H9 (cell line): ENCODE results near the gene TNIP2. TPM values are rescaled to one million over a fixed set of nuclear protein-coding genes. Genes with fewer than 3 reads are reported as not detected.

Source experiments
- DNase-seq: peaks from one replicate; pipeline ENCODE4 v3.0.0-alpha.2; 2017
- H2AFZ ChIP-seq: one replicate; pipeline ENCODE4 v1.6.1; 2013; ENCODE audit warnings: mild to moderate bottlenecking, low read length, control low read depth, moderate library complexity
- H2AK5ac ChIP-seq: 2 replicates; pipeline ENCODE4 v1.6.1; 2013; ENCODE audit warnings: low read length, control low read depth, mixed read lengths; ENCODE audit not compliant: insufficient read length
- H2BK120ac ChIP-seq: one replicate; pipeline ENCODE4 v1.6.1; 2013; ENCODE audit warnings: low read depth, mild to moderate bottlenecking, low read length, control low read depth, inconsistent platforms; ENCODE audit not compliant: poor library complexity, severe bottlenecking
- H2BK12ac ChIP-seq: 2 replicates; pipeline ENCODE4 v1.6.1; 2013; ENCODE audit warnings: low read length, control low read depth, mixed read lengths, low read depth; ENCODE audit not compliant: insufficient read length
- H2BK15ac ChIP-seq: 2 replicates; pipeline ENCODE4 v1.6.1; 2013; ENCODE audit warnings: low read depth, low read length, control low read depth
- H2BK20ac ChIP-seq: one replicate; pipeline ENCODE4 v1.6.1; 2013; ENCODE audit warnings: low read depth, mild to moderate bottlenecking, low read length, control low read depth, inconsistent platforms; ENCODE audit not compliant: poor library complexity, severe bottlenecking
- H2BK5ac ChIP-seq: 2 replicates; pipeline ENCODE4 v1.6.1; 2013; ENCODE audit warnings: low read length, control low read depth, mixed read lengths; ENCODE audit not compliant: insufficient read length
- H3K14ac ChIP-seq: 2 replicates; pipeline ENCODE4 v1.6.1; 2013; ENCODE audit warnings: low read length, control low read depth; ENCODE audit not compliant: insufficient read depth
- H3K18ac ChIP-seq: 2 replicates; pipeline ENCODE4 v1.6.1; 2013; ENCODE audit warnings: low read depth, mild to moderate bottlenecking, mixed read lengths, low read length, control low read depth; ENCODE audit not compliant: insufficient read length
- H3K23ac ChIP-seq: 2 replicates; pipeline ENCODE4 v1.6.1; 2013; ENCODE audit warnings: low read length, control low read depth, mixed read lengths, low read depth; ENCODE audit not compliant: insufficient read length
- H3K23me2 ChIP-seq: 2 replicates; pipeline ENCODE4 v1.6.1; 2013; ENCODE audit warnings: low read depth, mild to moderate bottlenecking, mixed read lengths, low read length, control low read depth; ENCODE audit not compliant: insufficient read length, poor library complexity, severe bottlenecking
- H3K27ac ChIP-seq: 2 replicates; pipeline ENCODE4 v1.5.1; 2013; ENCODE audit warnings: low read length, control low read depth, mixed read lengths, low read depth; ENCODE audit not compliant: insufficient read length
- H3K27me3 ChIP-seq: 2 replicates; pipeline ENCODE4 v1.6.1; 2013; ENCODE audit warnings: low read length, control low read depth, inconsistent platforms; ENCODE audit not compliant: insufficient read depth
- H3K4ac ChIP-seq: 2 replicates; pipeline ENCODE4 v1.6.1; 2013; ENCODE audit warnings: low read depth, mild to moderate bottlenecking, control low read depth, inconsistent platforms, low read length, moderate library complexity
- H3K4me1 ChIP-seq: 2 replicates; pipeline ENCODE4 v1.6.1; 2013; ENCODE audit warnings: low read length, control low read depth, inconsistent platforms; ENCODE audit not compliant: insufficient read depth
- H3K4me2 ChIP-seq: 2 replicates; pipeline ENCODE4 v1.6.1; 2013; ENCODE audit warnings: low read length, control low read depth, mixed read lengths; ENCODE audit not compliant: insufficient read length, insufficient read depth
- H3K56ac ChIP-seq: 2 replicates; pipeline ENCODE4 v1.6.1; 2013; ENCODE audit warnings: low read depth, mild to moderate bottlenecking, mixed read lengths, low read length, control low read depth; ENCODE audit not compliant: insufficient read length
- H3K79me1 ChIP-seq: 2 replicates; pipeline ENCODE4 v1.6.1; 2013; ENCODE audit warnings: low read depth, mild to moderate bottlenecking, moderate library complexity, low read length, control low read depth, inconsistent platforms; ENCODE audit not compliant: insufficient read depth, poor library complexity, severe bottlenecking
- H3K79me2 ChIP-seq: 2 replicates; pipeline ENCODE4 v1.6.1; 2013; ENCODE audit warnings: low read length, control low read depth, inconsistent platforms; ENCODE audit not compliant: insufficient read depth
- H3K9ac ChIP-seq: 2 replicates; pipeline ENCODE4 v1.6.1; 2013; ENCODE audit warnings: low read length, control low read depth, mixed read lengths; ENCODE audit not compliant: insufficient read length; ENCODE audit errors: extremely low read depth
- H3K9me3 ChIP-seq: one replicate; pipeline ENCODE4 v1.6.1; 2013; ENCODE audit warnings: low read depth, low read length, inconsistent platforms; ENCODE audit not compliant: control insufficient read depth
- H3T11ph ChIP-seq: one replicate; pipeline ENCODE4 v1.6.1; 2013; ENCODE audit warnings: mild to moderate bottlenecking, low read length, control low read depth, inconsistent platforms
- H4K20me1 ChIP-seq: one replicate; pipeline ENCODE4 v1.6.1; 2013; ENCODE audit not compliant: control insufficient read depth, insufficient read length, insufficient read depth
- H4K5ac ChIP-seq: 2 replicates; pipeline ENCODE4 v1.6.1; 2013; ENCODE audit warnings: low read depth, mild to moderate bottlenecking, mixed read lengths, low read length, control low read depth; ENCODE audit not compliant: insufficient read length
- H4K8ac ChIP-seq: replicated peaks from 2 replicates; pipeline ENCODE4 v1.6.1; 2013; ENCODE audit warnings: low read length, control low read depth, mixed read lengths, low read depth; ENCODE audit not compliant: insufficient read length
- H4K91ac ChIP-seq: 2 replicates; pipeline ENCODE4 v1.6.1; 2013; ENCODE audit warnings: low read depth, mild to moderate bottlenecking, moderate library complexity, mixed read lengths, low read length, control low read depth; ENCODE audit not compliant: insufficient read length
- H3K27ac Mint-ChIP-seq, 3 experiments: 2 replicates in 2 of 3; 3 replicates in 1 of 3; pipeline ENCODE4 v1.8.0; 2020 to 2021; ENCODE audit warnings: mixed read lengths in 3 of 3, mild to moderate bottlenecking in 1 of 3, moderate library complexity in 1 of 3
- H3K27me3 Mint-ChIP-seq: 2 replicates; pipeline ENCODE4 v1.8.0; 2021; ENCODE audit warnings: low read depth, mild to moderate bottlenecking, moderate library complexity, mixed read lengths
- H3K36me3 Mint-ChIP-seq, 3 experiments: 2 replicates in 2 of 3; 3 replicates in 1 of 3; pipeline ENCODE4 v1.8.0; 2020 to 2021; ENCODE audit warnings: low read depth in 3 of 3, mixed read lengths in 3 of 3; ENCODE audit not compliant: insufficient read depth in 1 of 3
- H3K4me1 Mint-ChIP-seq, 2 experiments: 2 replicates each; pipeline ENCODE4 v1.8.0; 2020; ENCODE audit warnings: mixed read lengths in 2 of 2
- H3K4me3 Mint-ChIP-seq, 2 experiments: 2 replicates in 1 of 2; 3 replicates in 1 of 2; pipeline ENCODE4 v1.8.0; 2020 to 2021; ENCODE audit warnings: mild to moderate bottlenecking in 2 of 2, mixed read lengths in 2 of 2, moderate library complexity in 1 of 2
- H3K9me3 Mint-ChIP-seq, 2 experiments: 2 replicates in 1 of 2; 3 replicates in 1 of 2; pipeline ENCODE4 v1.8.0; 2020; ENCODE audit warnings: mild to moderate bottlenecking in 2 of 2, mixed read lengths in 2 of 2, moderate library complexity in 1 of 2
- WGBS: extraction: QIAGEN DNeasy Blood & Tissue Kit; methylation state at CpG from one replicate; pipeline ENCODE4 v1.1.7; 2013; ENCODE audit warnings: missing lambda C conversion rate, low lambda C conversion rate, mixed read lengths; ENCODE audit not compliant: insufficient read length; ENCODE audit errors: extremely low coverage; 5-methylcytosine and 5-hydroxymethylcytosine counted together
- total RNA-seq: library from RNA; stranded (reverse); gene quantifications from 2 replicates; pipeline ENCODE4 v1.2.1, GENCODE V29; 2021
- TF ChIP-seq, protein P1 (sequence below): fragments of 200-600 bp; sonication (generic); conservative IDR thresholded peaks from 3 replicates; pipeline ENCODE4 v1.8.0; 2021; ENCODE audit warnings: antibody characterized with exemption, mild to moderate bottlenecking

Gene TNIP2
- total RNA-seq, 1 experiment from 2014 or later, result 44.7 TPM

DNA sequence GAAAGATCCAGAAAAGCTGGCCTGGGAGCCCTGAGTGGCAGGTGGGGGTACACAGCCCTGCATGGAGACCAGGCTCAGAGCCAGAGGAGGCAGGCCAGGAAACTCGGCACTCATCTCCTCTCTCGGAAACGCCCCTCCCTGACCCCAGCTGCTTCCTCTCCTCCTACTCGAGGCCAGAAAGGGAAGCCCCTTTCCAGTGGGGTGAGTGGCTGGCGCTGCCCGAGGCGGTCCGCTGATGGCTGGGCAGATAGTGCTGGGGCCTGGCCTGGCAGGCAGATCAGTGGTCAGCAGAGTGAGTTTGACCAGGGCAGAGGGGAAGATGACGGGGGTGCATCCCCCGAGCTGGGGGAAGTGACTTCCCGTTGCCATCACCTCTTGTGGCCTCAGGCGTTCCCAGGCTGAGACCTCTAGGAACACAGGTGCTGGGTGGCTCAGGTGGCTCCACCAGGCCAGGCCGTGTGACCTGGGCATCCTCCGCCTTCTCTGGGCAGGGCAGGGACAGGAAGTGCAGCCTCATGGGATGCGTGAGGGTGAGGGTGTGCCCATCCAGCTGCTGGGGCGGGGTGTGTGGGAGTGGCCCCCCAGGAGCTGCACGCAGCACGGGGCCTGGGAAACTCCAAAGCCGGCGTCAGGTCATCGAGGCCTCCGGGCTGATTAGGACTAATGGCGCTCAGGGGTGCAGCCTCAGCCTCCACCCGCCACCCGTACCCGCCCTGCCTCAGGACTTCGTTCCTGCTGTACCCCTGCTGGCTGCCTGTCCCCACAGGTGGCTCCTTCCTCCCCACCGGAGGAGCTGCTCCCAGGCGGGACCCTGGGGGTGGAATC lies 42.5 kb upstream of the TNIP2 start:
- no peak overlapping the region for H3T11ph ChIP-seq
- H3K9ac ChIP-seq, result no peak overlapping the region
- no peaks in the 10 kb centered on the region for H3K9me3 Mint-ChIP-seq
- H3K4me3 Mint-ChIP-seq, result no peak overlapping the region; a peak in 1 of 5 replicates
- H3K27me3 Mint-ChIP-seq, result peaks cover 12% of the 10 kb centered on the region
- H2AFZ ChIP-seq, result no peak overlapping the region
- no peak overlapping the region for H4K8ac ChIP-seq
- no peak overlapping the region for H3K56ac ChIP-seq
- no peaks in the 10 kb centered on the region for H3K23me2 ChIP-seq
- H3K79me1 ChIP-seq, result no peaks in the 10 kb centered on the region
- no peak overlapping the region for H4K5ac ChIP-seq
- no peaks in the 10 kb centered on the region for H3K4me1 ChIP-seq
- no peak overlapping the region for H3K4me2 ChIP-seq
- TF ChIP-seq, protein P1, sequence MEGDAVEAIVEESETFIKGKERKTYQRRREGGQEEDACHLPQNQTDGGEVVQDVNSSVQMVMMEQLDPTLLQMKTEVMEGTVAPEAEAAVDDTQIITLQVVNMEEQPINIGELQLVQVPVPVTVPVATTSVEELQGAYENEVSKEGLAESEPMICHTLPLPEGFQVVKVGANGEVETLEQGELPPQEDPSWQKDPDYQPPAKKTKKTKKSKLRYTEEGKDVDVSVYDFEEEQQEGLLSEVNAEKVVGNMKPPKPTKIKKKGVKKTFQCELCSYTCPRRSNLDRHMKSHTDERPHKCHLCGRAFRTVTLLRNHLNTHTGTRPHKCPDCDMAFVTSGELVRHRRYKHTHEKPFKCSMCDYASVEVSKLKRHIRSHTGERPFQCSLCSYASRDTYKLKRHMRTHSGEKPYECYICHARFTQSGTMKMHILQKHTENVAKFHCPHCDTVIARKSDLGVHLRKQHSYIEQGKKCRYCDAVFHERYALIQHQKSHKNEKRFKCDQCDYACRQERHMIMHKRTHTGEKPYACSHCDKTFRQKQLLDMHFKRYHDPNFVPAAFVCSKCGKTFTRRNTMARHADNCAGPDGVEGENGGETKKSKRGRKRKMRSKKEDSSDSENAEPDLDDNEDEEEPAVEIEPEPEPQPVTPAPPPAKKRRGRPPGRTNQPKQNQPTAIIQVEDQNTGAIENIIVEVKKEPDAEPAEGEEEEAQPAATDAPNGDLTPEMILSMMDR, result no peak
- peak overlapping the region in 2 of 3 experiments; percentile 15 to 81; a peak in 2 of 7 replicates for H3K27ac Mint-ChIP-seq
- H3K4me1 Mint-ChIP-seq, result peaks cover 8 to 27% of the 10 kb centered on the region in 2 experiments
- H2BK15ac ChIP-seq, result no peak overlapping the region
- no peak overlapping the region for H2BK120ac ChIP-seq
- H2BK12ac ChIP-seq, result no peak overlapping the region
- H3K23ac ChIP-seq, result no peak overlapping the region
- H3K27ac ChIP-seq, result no peak overlapping the region
- H2BK20ac ChIP-seq, result no peak overlapping the region
- H3K4ac ChIP-seq, result no peak overlapping the region
- H4K91ac ChIP-seq, result no peak overlapping the region
- H3K14ac ChIP-seq, result no peak overlapping the region; the same call in 1 of the 2 replicates
- no peak for DNase-seq
- WGBS, result no CpG with 5 or more reads among the region's 29 CpGs
- H3K36me3 Mint-ChIP-seq, result 0 out of 7 replicates have a peak, but pooled peaks cover 0 to 2% (median 0%) of the 10 kb centered on the region in 3 experiments
- H3K9me3 ChIP-seq, result no peaks in the 10 kb centered on the region
- no peak overlapping the region for H2AK5ac ChIP-seq
- H4K20me1 ChIP-seq, result peaks cover 3% of the 10 kb centered on the region
- H2BK5ac ChIP-seq, result no peak overlapping the region
- no peak overlapping the region for H3K18ac ChIP-seq
- no peaks in the 10 kb centered on the region for H3K27me3 ChIP-seq
- no peaks in the 10 kb centered on the region for H3K79me2 ChIP-seq
